Stimulated activated CD8-positive, alpha-beta memory T cell treated with anti-CD3 and anti-CD28 coated beads, Interleukin-7, amount 100 ng/mL, for 24 hours (primary cell): ENCODE results near the gene XPNPEP1.

Experiments
- DNase-seq: peaks from one replicate; pipeline ENCODE4 v3.0.0-alpha.2; 2020; ENCODE audit warnings: low read depth

Gene XPNPEP1

DNA sequence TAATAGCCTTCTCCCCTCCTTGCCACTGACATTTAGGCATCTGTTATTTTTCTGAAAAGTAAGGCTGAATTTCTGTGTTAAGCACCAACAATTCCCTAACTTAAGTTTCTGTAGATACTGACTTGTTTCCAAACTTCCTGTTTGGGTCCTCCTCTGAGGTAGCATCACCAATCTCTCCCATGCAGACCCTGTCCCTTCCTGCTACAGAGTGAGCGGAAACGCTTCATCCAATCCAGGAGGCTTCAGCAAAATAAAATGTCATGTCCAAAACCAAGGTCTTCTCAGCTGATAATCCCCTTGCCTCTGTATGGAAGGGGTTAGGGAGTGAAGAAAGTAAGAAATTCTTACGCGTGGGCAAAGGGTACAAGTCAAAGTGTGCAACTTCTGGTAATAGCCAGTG, 29.9 kb downstream of the XPNPEP1 start:
- no peak for DNase-seq

DNA sequence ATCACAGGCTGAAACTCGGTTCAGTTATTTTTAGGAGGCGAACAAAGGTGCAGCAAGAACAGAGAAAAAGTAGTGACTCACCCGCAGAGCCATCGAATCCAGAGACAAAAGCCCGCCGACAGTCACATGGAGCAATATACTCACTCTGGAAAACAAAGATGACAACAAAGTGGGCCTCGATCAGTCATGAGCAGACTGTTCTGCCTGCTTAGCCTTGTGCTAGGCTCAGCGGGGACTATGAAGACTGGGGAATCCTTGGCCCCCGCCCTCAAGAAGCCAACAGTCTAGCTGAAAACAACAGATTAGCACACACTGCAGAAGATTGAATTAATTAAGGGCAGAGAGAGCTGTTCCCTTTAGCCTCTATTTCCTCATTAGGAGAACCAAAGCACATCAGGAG, 30.4 kb downstream of the XPNPEP1 start:
- DNase-seq = no peak

- no peak for DNase-seq
Observed at GRCh38 chr10:109892117-109892516, 31.2 kb downstream of the XPNPEP1 start.

DNA sequence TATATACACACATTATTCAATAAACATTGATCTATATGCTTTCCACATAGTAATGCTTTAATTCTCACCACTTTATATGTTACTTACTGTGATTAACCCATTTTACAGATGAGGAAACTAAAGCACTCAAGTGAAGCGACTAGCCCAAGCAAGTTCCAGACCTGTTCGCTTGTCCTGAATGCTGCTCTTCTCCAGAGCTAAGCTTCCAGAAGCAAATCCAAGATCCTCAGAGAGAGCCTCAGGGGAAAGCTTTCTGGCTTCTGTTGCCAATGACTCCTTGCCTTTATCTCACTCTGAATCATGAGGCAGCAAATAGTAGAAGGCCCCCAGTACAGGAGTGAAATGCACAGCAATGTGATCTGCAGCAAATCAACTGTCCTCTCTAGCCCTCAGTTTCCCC, 32.2 kb downstream of the XPNPEP1 start:
- no peak for DNase-seq

- no peak for DNase-seq
Observed at GRCh38 chr10:109889867-109890266, 33.4 kb downstream of the XPNPEP1 start.

DNA sequence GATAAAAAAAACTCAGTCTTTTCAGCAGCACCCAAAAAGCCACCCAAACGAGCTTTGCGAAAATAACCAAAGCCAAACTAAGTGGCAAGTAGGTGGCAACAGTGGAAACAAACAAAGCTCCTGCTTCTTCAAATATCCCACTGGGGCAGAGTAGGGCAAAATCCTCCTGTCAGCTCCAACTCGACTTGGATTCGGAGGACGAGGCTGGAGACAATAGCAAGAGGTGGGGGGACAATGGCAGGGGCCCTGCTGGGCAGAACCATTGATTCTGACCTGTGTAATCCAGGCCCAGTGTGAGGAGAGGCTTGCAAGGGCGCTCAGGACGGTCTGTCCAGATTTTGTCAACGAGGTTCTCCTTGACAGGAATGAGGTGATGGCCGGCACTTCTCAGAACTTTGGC, 35.5 kb downstream of the XPNPEP1 start:
- DNase-seq = no peak

DNA sequence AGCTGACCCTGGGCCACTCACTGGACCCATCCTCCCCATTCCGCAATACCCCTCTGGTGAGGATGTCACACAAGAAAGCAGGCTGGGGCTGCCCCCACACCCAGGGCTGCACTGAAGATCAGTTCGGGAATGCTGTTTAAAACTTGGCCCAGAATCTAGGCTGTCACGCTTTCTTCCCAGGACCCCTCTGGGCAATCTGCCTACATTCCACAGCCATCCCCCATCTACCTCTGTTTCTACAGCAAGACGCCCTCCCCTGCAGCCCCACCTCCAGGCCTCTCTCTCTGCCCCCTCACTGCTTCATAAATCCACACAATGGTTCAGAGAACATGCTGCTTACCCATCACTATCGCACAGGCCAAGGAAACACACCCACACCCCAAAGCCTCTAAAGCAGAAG, 36.1 kb downstream of the XPNPEP1 start:
- no peak for DNase-seq

DNA sequence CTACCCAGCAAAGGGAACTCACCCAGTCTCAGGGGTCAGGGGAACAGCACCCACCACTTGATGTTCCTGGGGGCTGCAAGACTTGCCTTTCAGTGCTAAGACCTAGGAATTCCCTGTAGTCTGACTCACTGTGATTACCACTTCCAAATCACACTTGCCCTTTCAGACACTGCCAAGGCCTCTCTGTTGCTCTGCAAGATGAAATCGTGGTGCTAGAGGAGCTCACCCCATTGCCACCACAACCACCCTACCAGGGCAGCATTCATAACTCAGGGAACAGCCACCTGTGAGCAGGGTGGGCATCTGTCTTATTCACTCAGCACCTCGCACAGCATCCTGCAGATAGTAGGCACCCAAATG, 36.5 kb downstream of the XPNPEP1 start:
- no peak for DNase-seq

GRCh38 chr10:109886037-109886780, 37.1 kb downstream of the XPNPEP1 start:
- no peak for DNase-seq

- DNase-seq = peak; percentile 33
Observed at GRCh38 chr10:109883859-109884771, 39.2 kb downstream of the XPNPEP1 start.

GRCh38 chr10:109882251-109883057, 40.9 kb downstream of the XPNPEP1 start:
- no peak for DNase-seq

- DNase-seq = no peak
Observed at GRCh38 chr10:109881769-109882057, 41.6 kb downstream of the XPNPEP1 start.

DNA sequence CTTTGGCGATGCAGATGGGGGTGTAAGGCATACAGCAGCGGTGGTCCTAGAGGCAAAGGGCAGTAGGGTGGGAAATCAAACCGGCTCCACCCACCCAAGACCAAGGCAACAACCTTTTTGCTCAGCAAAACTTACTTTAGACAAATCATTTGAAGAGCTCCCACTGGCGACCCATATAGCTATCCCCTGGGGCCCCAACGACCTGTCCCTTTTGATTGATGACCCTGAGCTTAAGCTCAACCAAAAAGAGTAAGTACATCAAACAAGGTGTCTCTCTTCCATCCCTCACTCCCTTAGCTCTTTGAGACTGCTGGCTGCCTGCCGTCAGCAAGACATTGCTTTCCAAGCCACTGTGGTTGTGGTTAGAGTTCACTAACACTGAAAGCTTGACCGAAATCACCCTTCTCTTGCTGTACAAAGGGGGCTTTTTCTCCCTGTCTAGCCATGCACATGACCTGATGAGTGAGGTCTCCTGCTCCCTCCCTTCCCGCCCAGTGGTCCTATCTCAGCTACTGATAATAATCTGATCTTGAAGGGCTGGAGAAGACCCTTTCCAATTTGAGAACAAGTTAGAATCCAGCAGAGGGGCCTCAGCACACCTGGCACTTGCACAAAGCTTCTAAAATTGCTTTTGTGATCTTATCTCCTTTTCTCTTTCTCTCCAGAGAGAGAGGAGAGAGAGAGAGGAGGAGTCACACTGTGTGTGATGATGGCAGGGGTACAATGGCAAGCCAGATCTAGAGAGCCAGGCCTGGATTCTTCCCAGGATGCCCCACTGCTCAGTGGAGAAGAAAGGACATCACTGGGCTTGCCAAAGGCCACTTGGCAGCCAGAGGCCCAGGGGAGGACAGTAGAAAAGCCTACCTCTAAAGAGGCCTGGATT, 42.2 kb downstream of the XPNPEP1 start:
- DNase-seq = no peak

- DNase-seq = no peak
Observed at GRCh38 chr10:109877546-109877945, 45.8 kb downstream of the XPNPEP1 start.

GRCh38 chr10:109875828-109876821, 47.2 kb downstream of the XPNPEP1 start:
- no peak for DNase-seq

DNA sequence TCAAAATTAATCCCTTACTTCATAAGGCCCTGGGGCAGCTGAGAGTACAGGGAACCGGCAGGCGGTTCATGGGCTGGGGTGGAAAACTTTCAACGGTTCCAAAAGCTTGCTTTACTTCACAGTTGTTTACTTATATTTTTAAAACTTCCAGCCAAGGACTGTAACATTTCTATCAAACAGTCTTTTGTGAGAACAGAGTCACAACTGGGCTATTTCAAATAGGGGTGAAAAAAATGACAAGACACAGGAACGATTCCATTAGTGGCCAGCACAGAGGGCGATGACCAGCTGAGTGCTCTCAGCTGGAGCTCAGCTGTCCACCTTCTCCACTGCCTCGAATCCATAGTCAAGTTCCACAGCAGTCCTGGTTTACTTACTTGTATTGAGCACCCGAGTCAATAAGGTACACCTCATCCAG, 48.2 kb downstream of the XPNPEP1 start:
- no peak for DNase-seq

GRCh38 chr10:109871476-109871875, 51.8 kb downstream of the XPNPEP1 start:
- no peak for DNase-seq

DNA sequence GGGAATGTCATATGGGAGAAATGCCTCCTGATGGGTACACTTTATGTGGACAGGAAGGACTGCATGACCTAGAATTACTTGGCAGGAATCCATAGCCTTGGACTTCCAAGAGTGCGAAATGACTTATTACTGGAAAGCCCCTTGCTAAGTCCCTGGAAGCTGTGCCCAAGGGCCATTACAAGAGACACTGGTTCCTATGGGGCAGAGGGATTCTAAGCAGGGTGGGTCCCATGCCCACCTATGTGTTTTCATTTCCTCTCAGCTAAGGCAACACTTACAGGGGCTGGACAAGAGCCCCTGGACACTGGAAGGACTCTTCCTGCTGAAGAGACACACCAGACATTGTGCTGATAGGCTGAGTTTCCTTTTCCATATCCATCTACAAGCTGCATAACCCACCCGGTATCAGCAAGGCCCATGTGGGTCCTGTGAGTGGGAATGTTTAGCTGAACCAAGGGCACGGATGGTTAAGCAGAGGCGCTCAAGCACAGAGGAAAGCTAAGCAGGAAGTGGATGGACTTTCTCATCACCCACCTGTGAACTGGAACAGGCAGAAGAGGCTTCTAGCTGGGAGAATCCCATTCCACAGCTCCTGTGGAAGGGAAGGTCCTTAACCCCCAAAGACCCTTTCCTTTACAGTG, 56.2 kb downstream of the XPNPEP1 start:
- no peak for DNase-seq

- DNase-seq = no peak
Observed at GRCh38 chr10:109866168-109866994, 56.9 kb downstream of the XPNPEP1 start.
